GM18502 (cell line): Measurements from ENCODE around the gene NUDT6.
"Not testable (repeated sequence)": the region's sequence is repeated elsewhere in the genome, so short reads cannot be mapped to it uniquely, and the experiment has no call there.

Source experiments
- ATAC-seq: cut with Tn5 transposase; IDR thresholded peaks from one replicate; pipeline ENCODE4 v1.9.1; 2021; ENCODE audit warnings: mild to moderate bottlenecking; ENCODE audit not compliant: unreplicated experiment, poor library complexity

NUDT6 gene

GRCh38 chr4:122921971-122922876, at the start of gene NUDT6:
NUDT6 (minus strand) TSS chr4:122922597; CDS start chr4:122922572, 25 bp downstream.
- peak; percentile 66 for ATAC-seq

GRCh38 chr4:122968227-122968812, 45.9 kb upstream of the NUDT6 start:
- no peak for ATAC-seq

GRCh38 chr4:122967231-122967630, 44.8 kb upstream of the NUDT6 start:
- no peak for ATAC-seq

DNA sequence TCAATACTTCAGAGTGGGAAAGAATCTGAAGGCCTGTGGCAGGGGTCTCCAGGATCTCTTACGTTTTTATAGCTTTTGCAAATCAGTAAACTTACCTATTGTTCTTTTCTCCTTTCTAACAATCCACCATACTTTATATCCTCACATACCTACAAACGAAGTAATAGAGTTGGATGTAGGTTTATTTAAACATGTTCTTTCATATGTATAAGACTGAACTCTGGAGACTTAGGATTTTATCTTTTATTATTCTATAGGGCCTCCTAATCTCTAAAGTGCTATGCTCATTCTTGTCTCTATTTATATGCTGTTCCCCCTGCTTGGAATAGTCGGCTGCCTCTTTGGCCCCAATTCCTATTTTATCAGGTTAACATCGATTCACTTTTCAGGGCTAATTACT, 43.8 kb upstream of the NUDT6 start:
- ATAC-seq, result no peak

DNA sequence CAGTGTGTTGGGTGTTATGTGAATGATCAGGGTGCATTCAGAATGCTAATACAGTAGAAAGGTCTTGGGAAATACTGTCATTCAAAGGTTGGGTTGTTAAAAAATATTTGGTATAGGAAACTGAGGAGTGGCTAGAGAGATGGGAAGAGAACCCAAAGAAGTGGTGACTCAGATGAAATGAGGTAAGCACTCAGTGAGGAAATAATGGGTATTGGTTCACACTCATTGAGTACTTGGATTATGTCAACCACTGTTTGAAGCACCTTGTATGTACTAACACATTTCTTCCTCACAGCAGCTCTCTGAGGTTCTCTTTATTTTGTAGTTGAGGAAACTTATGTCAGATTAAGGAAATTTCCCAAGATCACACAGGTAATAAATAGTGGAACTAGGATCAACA, 40.8 kb upstream of the NUDT6 start:
- ATAC-seq, result no peak

DNA sequence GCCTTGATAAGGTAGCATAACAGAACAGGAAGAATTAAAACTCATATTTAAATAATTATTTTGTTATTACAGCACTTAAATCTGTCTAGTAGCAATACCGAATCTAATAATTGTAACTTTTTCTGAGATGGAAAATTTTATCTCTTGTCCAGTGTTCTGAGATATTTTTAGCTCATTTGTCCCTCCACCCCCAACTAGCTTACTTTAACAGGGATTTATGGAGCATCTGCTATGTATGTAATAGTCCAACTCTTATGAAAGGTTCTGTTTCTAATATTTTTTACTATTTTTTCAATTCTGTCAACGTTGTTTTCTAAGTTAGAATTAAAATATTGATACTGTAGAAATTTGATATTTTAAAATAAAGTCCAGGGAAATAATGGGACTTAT, 38.2 kb upstream of the NUDT6 start:
- ATAC-seq, result no peak

DNA sequence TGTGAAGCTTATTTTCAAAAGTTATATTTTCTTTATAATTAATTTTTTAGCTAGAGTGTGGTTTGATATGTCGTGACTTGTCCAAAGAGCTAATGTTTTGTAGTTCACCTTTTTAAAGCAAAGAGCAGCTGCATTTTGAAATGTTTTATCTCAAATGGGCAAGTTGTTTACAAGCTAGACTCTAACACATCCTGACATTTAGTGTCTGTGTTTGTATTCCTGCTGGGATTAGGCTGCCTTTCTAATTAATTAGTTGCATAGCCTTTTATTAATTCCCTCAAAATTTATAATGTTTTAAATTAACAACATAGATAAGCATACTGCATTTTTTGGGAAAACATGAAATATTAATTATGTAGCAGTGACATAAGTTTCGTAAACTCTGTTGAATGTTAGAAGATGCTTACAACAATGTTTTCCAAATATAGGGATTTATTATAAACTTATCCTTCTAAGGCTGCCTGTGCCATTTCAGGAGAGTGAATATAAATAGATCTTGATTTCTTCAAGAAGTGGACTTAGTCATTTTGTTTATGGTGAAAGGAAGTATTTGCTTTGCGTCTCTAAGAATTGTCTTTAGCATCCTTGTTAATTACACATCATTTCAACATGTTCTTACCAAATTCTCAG, 37.7 kb upstream of the NUDT6 start:
- no peak for ATAC-seq

GRCh38 chr4:122959441-122959840, 37.0 kb upstream of the NUDT6 start:
- ATAC-seq, result no peak

- ATAC-seq, result no peak
Observed at GRCh38 chr4:122958505-122958904, 36.1 kb upstream of the NUDT6 start.

DNA sequence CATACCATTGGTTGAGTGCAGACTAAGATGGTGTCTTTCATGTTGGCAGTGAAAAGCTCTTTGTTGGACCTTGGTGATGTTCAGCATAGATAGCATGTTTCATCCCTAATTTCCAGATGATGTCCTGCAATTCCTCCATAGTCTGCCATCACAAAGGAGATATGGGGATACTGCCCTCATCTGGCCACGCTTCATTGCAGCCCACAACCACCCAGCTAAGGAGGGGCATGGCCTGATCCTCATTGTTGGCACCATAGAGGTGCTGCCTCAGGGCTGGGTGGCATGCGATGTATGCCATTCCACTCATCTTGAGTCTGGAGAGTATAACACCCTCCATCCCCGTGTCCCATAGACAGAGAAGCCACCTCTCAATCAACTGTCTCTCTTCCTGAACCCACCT, 31.5 kb upstream of the NUDT6 start:
- ATAC-seq, result no peak

DNA sequence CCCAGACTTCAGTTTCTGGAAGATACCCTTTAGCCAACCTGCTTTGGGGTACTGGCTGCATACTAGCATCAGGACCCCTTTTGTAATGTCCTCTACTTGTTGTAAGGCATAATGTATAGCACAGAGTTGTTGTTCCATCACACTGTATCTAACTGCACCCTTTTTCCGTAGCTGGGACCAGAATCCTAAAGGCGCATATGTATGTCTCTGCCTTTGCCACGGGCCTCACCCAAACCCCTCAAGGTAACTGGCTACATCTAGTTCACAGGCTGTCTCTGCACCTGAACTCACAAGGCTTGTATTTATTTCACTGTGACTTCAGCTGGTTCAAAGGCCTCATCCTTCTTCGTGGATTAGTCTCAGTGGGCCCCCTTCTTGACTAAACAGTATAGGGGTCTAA, 29.6 kb upstream of the NUDT6 start:
- ATAC-seq, result no peak

- no peak for ATAC-seq
Observed at GRCh38 chr4:122948671-122949070, 26.3 kb upstream of the NUDT6 start.

- no peak for ATAC-seq
Observed at GRCh38 chr4:122946142-122946541, 23.7 kb upstream of the NUDT6 start.

GRCh38 chr4:122945136-122945535, 22.7 kb upstream of the NUDT6 start:
- ATAC-seq, result not testable (repeated sequence)

GRCh38 chr4:122932763-122933162, 10.4 kb upstream of the NUDT6 start:
- no peak for ATAC-seq

DNA sequence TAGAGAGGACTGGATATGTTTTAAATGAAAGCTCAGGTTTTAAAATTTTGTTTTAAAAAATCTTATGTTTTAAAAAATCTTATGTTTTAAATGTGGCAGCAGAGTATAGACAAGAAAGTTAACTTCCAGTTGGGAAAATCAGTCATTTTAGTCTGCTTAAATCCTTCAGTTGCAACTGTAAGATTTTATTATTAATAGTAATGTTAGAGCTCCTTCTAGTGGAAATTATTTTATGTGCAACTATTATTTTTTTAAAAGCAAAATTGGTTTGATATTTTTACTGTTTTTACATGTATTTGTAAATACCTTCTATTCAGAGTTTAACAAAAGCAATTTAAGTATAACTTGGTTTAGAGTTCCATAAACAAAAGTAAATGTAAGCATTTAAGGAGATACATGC, 8.5 kb upstream of the NUDT6 start:
- no peak for ATAC-seq

DNA sequence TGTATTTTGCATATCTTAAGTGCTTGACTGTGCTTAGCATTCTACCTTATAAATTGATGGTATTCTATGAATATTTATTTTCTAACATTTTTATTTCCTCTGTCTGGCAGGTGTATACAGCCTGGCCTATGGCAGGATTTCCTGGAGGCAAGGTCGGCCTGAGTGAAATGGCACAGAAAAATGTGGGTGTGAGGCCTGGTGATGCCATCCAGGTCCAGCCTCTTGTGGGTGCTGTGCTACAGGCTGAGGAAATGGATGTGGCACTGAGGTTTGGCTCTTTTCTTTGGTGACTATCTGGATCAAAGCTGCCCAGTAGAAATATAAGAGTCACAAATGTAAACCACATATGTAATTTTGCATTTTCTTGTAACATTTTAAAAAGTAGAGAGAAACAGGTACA, 6.5 kb upstream of the NUDT6 start:
- ATAC-seq, result no peak

GRCh38 chr4:122922877-122923511, 597 bp upstream of the NUDT6 start:
- peak; percentile 98 for ATAC-seq

DNA sequence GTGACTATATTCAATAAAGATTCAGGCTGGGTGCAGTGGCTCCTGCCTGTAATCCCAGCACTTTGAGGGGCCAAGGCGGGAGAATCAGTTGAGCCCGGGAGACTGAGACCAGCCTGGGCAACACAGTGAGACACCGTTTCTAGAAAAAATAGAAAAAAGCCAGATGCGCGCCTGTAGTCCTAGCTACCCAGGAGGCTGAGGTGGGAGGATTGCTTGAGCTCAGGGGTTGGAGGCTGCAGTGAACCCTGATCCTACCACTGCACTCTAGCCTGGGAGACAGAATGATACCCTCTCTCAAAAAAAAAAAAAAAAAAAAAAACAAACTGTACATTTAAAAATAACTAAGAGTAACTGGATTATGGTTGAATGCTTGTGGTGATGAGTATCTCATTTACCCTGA, 1.1 kb downstream of the NUDT6 start:
- no peak for ATAC-seq

- no peak for ATAC-seq
Observed at GRCh38 chr4:122920473-122920872, 1.9 kb downstream of the NUDT6 start.

DNA sequence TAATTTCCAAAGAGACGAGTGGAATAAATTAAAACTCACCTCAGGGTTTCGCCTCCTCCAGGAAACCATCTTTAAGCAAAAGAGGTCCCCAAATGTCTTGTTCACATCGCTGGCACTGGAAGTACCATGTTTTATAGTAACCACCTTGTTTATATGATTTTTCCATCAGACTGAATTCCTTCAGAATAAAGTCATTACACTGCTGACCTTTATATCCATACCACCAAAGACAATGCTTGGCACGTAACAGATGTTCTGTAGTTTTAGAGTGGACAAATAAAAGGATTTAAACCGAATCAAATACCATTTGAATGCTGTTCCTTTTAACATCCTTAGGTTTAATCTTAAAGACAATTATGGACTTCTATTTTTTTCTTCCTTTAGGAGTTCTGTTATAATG, 4.7 kb downstream of the NUDT6 start:
- ATAC-seq, result no peak
